HG03139 (cell line): ENCODE data around the gene FUS.
A peak's percentile ranks its signal among the peaks of the same experiment; 100 is the strongest.
"Not testable (repeated sequence)": the region's sequence is repeated elsewhere in the genome, so short reads cannot be mapped to it uniquely, and the experiment has no call there.

ENCODE experiments used
- ATAC-seq: cut with Tn5 transposase; IDR thresholded peaks from one replicate; pipeline ENCODE4 v1.9.1; 2021; ENCODE audit not compliant: unreplicated experiment

The FUS gene

DNA sequence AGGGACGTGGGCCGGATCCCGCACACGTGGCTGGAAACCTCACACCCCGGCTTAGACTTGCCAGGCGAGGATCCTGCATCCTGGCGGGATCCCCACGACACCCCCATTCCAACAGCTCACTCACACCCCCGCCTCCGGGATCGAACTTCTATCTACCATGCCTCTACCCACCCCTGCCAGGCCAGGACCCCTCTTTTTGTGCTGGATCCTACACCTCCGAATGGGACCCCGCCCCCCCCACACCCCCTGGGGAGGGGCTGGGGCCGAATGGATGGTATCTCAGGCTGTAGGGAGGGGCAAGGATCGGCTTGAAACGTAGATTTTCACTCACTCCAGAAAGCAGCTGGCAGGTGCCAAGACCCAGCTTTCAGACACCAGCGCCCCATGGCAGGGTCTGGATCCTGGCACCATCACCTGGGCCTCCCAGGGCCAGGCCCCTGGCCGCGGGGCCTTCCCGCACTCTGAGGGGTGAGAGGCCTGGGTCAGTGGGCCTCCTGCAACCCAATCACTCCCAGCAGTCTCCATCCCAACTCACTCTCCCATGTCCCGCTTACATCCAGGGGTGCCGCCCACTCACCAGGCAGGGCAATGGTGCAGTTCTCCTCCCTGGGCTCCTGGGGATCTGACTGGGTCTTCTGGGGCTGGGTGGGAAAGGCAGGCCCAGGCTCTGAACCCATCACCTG, 36.8 kb upstream of the FUS start:
- no peak for ATAC-seq

DNA sequence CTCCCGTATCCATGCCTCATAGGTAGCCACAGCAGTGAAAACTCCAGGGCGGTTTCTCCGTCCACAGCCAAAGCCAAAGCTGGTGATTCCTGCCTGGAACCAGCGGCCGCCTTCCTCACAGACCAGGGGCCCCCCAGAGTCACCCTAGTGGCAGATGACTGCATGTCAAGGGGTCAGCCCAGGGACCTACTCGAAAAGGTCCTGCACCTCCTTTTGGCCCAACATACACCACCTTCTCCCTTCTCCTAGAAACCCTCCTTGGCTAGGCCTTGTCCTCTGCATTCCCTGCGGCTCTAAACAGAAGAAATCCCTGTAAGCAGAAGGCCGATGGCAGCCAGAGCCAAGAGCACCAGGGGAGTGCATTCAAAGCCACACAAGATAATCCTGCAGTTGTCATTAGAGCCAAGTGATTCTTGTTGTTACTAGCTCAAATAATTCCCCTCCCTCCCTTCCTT, 36.2 kb upstream of the FUS start:
- ATAC-seq: no peak

DNA sequence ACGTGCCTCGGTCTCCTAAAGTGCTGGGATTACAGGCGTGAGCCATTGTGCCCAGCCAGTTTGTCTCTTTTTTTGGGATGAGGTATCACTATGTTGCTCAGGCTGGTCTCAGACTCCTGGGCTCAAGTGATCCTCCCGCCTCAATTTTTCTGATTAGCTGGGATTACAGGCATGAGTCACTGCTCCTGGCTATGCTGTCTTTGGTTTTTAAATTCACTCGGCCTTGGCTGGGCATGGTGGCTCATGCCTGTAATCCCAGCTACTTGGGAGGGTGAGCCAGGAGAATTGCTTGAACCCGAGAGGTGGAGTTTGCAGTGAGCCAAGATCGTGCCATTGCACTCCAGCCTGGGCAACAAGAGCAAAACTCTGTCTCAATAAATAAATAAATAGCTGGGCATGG, 35.5 kb upstream of the FUS start:
- ATAC-seq: not testable (repeated sequence)

DNA sequence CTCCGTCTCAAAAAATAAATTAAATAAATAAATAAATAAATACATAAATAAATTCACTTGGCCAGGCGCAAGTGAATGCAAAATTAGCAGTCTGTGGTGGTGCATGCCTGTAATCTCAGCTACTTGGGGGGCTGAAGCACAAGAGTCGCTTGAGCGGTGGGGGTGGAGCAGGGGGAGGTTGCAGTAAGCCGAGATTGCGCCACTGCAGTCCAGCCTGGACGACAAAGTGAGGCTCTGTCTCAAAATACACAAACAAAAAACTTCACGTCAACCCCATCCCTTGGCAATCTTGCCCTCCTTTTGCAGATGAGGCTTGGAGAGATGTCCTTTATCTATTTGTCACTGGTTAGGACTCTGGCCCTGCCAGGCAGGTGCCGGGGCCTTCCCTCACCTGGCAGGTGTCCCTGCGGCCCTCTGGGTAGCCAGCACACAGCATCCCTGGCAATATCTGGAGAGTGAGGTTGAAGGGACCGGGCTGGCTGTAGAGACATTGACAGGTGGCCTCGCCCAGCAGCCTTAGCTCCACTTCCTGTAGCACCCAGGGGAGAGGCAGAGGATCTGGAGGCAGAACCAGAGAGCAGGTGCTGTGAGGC, 34.4 kb upstream of the FUS start:
- no peak for ATAC-seq

DNA sequence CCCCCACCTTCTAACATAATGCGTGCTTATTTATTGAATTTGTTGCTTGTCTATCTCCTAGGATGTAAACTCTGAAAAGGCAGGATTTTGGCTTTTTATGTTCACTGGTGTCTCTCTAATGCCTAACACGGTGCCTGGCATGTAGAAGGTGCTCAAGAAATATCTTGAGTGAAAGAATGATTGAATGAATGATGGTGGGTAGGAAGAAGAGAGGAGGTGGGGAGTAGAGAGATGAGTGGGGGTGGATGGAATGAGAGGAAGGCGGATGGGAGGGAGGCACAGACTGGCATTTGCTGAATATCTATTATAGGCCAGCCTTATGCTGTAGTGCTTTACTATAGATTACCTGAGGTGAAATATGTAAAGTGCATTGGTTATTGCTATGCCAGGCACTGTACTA, 32.4 kb upstream of the FUS start:
- no peak for ATAC-seq

DNA sequence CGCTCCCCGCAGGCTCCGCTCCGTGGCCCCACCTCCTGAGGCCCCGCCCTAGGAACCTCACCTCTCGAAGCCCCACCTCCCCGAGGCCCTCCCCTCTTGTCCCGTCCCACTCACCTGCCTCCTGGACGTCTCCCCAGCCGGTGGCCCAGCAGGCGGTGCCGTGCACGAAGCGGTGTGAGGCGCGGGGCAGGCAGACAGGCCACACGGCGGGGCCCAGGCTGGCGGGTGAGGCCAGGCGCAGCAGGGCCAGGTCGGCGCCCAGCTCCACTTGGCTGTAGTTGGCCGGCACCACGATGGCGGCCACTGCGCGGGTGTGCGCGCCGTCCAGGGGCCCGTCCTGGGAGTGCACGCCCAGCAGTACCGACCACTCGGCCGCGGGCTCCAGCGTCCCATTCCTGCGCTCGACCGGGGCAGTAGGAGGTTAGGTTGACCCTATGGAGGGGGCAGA, 31.6 kb upstream of the FUS start:
- ATAC-seq: no peak

DNA sequence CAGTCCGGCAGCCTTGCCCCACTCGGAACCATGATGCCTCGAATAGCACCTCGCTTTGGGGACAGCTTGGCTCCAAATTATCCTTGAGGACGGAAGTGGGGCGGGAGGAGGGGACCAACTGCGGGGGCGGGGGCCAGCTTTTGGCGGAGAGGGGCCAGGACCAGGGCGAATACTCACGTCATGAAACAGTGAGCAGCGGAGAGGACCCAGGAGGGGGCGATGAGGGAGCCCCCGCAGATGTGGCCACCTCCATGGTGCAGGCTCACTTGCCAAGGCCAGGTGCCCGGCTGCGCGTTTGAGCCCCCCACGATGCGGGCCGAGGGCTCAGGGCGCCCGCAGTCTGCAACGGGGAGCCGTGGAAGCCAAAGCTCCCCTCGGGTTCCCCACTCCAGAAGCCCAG, 31.0 kb upstream of the FUS start:
- ATAC-seq: no peak

DNA sequence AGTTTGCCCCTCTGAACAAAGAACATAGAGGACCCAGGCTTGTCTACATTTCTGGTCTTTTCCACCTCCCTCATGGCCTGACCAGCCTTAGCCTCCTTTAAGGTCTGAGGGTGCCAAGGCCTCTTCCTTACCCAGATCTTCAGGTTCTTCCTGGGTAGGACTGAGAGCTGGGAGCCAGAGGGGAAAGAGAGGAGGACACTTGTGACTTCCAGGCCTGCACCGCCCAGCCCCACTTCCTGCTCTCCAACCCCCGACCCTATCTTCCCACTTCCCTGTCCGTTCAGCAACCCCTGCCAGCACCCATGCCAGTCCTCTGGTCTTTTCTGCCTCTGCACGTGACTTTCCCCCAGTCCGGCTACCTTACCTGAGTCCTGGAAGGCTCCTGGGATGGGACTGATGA, 30.6 kb upstream of the FUS start:
- no peak for ATAC-seq

DNA sequence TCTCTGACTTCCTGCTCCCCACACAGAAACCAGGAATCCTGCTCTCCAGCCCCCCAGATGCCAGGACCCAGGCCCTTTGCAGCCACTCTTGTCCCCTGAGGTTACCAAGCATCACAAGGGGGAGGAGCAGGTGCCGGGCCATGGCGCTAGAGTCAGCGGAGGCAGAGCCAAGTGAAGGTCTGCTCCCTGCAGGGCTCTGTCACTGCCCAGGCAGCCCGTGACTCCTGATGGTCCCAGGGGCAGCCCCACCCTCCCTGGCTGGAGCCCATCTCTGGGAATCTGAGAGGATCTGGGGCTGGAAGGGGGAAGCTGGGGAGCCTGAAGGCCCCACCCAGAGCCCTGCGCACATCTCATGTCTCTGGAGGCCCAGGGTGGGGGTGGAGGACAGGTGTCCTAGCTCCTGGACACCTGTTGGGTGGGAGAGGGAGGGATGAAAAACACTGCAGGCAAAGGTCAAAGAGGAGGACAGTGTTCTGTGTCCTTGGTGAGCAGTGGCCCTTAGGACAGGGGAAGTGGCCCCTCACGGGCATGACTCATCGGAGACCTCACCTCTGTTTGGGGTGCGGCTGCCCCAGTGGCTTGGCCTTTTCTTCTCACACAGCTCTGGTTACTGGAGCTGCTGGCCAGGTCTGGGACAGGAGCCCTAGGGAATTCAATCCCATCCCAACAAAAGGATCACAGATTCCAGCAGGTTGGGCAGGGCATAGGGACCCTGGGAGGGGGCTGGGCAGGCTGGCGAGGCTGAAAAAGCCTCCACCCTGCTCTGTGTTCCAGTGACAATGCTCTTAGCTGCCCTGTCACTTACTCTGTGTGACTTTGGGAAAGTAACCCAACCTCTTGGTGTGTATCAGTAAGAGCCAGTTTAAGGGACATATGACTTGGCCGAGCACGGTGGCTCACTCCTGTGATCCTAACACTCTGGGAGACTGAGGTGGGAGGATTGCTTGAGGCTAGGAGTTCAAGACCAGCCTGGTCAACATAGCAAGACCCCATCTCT, 29.7 kb upstream of the FUS start, which contains the start of gene PRSS36:
Gene PRSS36, minus strand, starts transcription at position 173 of the 997 bp plus-strand sequence. Its CDS starts 31 bp downstream, at position 142.
- ATAC-seq: no peak

DNA sequence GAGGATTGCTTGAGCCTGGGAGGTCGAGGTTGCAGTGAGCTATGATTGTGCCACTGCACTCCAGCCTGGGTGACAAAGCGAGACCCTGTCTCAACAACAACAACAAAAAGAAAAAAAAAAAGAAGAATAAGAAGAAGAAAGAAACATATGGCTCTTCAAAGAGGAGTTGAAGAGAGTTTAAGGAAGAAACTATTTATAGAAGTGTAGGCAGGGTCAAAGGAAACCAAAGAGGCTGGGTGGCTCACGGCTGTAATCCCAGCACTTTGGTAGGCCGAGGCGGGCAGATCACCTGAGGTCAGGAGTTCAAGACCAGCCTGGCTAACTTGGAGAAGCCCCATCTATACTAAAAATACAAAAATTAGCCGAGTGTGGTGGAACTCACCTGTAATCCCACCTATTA, 29.0 kb upstream of the FUS start:
- ATAC-seq: not testable (repeated sequence)

DNA sequence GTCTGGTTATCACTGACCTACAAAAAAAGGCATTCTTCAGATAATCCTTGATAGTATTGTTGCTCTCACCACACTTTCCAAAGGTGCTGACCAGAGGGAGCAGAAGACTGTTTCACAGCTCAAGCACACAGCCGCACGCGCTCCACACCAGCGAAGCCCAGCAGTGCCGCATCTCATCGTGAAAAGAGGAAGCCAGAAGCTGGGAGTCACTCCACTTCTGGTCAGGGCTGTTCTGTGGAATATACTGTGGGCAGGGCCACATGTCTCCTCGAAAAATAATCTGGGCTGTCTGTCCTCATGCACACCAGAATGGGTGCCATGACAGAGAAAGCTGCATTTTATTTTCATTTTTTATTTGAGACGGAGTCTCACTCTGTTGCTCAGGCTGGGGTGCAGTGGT, 22.8 kb upstream of the FUS start:
- ATAC-seq: no peak

DNA sequence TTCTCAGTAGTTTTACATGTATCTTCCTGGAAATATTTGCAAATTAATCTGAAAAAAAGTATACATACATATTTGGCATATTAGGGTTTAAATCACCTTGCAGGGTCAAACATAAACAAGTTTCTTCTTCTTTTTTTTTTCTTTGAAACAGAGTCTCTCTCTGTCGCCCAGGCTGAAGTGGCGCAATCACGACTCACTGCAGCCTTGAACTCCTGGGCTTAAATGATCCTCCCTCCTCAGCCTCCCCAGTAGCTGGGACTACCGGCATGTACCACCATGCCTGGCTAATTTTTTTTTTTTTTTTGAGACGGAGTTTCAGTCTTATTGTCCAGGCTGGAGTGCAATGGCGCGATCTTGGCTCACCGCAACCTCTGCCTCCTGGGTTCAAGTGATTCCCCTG, 12.6 kb upstream of the FUS start:
- ATAC-seq: no peak

DNA sequence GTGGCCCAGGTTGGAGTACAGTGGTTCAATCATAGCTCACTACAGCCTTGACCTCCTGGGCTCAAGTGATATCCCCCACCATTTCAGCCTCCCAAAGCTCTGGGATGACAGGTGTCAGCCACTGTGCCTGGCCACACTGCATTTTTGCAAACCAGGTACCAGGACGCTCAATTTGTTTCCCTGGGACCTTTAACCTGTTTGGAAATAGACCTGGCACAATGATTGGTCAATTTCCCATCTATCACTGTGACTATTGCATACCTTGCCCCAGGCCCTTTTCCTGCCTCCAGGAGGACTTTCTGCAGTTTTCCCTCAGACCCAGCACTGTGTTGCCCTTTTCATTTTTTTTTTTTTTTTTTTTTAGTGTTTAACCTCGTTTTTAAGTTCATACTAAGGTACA, 11.1 kb upstream of the FUS start:
- ATAC-seq: no peak

DNA sequence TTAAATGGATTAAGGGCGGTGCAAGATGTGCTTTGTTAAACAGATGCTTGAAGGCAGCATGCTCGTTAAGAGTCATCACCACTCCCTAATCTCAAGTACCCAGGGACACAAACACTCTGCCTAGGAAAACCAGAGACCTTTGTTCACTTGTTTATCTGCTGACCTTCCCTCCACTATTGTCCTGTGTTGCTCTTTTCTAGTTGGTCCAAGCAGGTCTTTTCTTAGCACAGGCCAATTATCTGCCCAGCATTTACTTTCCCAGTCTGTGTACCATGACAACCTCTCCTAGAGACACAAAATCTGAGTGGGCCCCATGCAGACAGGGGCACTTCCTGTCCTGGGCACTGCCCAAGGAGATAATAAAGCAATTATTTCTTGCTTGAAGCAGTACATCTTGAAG, 9.9 kb upstream of the FUS start:
- ATAC-seq: not testable (repeated sequence)

DNA sequence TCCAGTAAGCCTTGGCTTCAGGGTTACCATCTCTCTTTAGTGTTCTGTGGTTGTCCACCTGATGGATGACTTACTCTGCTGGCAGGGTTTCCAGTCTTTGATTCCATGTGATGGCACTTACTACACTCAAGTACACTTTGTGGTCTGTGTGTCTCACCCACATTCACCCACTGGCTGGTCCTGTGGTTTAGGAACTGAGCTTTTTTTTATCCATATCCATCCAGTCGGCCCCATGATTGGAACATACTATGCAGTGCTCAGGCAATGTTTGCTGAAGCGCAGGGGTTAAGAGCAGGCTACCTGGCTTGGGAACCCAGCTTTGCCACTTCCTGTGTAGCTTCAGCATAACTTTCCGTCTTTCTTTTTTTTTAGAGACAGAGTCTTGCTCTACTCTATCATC, 2.8 kb upstream of the FUS start:
- no peak for ATAC-seq

DNA sequence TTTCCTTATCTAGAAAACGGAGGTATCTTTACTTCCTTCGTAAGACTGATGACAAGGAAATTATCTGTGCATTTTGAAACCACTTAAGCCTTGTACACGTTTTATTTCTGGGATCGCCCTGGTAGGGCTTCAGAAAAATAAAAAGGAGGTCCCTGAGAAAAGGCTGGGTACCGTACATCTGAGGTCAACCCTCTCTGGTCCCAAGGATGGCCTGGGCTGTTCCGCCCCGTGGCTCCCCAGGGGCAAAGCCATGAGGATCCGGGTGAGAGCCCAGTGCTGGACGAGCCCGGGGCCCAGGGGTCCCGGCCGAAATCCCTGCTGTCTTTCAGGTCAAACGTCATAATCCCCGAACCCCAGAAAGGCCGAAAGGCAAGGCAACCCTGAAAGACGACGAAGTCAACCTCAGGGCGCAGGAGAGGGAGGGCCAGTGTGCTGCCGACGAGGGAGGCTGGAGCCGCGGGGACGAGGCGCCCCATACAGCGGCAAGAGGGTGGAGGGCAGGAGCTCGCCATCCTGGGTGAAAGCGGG, 656 bp upstream of the FUS start:
- peak; percentile 0 for ATAC-seq

DNA sequence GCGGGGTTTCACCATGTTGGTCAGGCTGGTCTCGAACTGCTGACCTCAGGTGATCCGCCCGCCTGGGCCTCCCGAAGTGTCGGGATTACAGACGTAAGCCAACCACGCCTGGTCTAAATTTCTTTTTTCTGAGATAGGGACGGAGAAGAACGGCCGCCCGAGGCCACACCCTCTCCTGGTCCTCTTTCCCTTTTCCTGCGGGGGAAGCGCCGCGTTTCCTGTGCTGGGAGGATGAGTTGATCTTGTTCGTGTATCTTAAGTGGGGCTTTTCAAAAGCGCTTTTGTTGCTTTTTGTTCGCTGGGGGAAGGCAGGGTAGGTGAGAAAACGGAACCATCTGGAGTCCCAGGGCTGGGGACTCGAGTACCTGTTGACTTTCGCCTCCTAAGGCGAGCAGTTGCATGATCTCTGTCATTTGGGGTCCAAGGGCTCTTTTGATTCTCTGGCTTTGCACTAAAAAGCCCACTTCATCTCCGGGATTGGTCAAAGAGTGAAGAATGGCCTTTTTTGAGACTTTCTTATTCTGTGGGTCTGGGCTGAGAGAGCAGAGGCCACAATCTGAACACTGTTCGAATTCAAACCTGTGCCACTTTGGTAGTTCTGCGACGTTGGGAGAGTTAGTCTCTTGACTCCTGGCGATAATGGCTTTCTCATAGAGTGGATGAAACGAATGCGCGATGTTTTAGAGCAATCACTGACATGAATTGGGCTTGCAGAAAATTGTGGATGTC, 1.3 kb downstream of the FUS start:
- ATAC-seq: no peak

DNA sequence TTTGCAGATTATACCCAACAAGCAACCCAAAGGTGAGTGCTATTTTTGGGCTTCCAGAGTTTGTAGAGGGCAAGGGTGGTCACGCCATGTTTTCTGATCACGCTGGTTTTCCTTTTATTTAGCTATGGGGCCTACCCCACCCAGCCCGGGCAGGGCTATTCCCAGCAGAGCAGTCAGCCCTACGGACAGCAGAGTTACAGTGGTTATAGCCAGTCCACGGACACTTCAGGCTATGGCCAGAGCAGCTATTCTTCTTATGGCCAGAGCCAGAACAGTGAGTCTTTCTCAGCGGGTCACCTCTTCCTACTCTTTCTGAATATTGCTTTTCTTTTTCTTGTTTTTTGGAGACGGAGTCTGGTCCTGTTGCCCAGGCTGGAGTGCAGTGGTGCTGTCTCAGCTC, 2.5 kb downstream of the FUS start:
- ATAC-seq: no peak

DNA sequence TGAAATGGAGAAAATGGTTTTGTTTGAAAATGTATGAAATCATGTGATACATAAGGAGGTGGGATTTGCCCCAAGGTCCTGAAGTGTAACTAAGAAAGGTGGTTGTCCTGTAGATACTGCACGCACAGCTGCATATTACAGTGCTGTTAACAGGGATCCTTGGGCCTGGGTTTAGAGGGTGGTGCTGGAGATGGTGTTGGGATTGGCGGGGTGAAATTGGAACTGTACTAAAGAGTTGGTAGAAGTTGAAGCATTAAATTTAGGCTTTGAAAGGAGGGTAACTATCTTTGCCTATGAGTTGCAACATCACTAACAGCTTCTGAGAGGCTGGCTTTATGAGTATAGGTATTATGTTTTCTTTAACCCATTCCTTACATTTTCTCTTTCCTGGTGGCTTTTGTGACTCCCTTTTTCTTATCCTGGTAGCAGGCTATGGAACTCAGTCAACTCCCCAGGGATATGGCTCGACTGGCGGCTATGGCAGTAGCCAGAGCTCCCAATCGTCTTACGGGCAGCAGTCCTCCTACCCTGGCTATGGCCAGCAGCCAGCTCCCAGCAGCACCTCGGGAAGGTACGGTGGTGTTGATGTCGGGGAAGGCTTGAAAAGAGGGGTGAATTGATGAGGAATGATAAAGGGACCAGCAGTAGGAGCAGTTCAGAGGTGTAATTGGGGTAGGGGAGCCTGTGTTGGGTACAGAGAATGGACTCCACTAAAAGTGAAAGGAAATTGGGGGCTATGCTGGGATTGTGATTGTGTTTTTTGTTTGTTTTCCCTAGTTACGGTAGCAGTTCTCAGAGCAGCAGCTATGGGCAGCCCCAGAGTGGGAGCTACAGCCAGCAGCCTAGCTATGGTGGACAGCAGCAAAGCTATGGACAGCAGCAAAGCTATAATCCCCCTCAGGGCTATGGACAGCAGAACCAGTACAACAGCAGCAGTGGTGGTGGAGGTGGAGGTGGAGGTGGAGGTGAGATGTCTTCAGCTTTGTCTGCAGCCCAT, 3.8 kb downstream of the FUS start:
- no peak for ATAC-seq
